HEK293T (cell line): Measurements from ENCODE around the gene SPAG16.

Experiments used
- CTCF ChIA-PET: fragments of 350-600 bp; formaldehyde crosslinking; extraction: SDS; loops from one replicate; lab custom pipeline; 2021; ENCODE audit warnings: antibody characterized with exemption, inconsistent platforms; lab: Yijun Ruan, JAX
- POLR2A ChIA-PET: fragments of 350-600 bp; formaldehyde crosslinking; extraction: SDS; loops from one replicate; lab custom pipeline; 2020; ENCODE audit warnings: antibody characterized with exemption, inconsistent platforms; lab: Yijun Ruan, JAX
- DNase-seq: peaks from one replicate; pipeline ENCODE4 v3.0.0; 2012; ENCODE audit warnings: mixed read lengths; ENCODE audit errors: extremely low spot score
- ARNT ChIP-seq: fragments of 450-650 bp; IDR thresholded peaks from 2 replicates; pipeline ENCODE4 v1.6.1; 2017; ENCODE audit warnings: mild to moderate bottlenecking
- BHLHE40 ChIP-seq: fragments of 450-650 bp; IDR thresholded peaks from 2 replicates; pipeline ENCODE4 v1.6.1; 2016; ENCODE audit warnings: mild to moderate bottlenecking, moderate library complexity, borderline replicate concordance
- CTBP1 ChIP-seq: fragments of 450-650 bp; IDR thresholded peaks from 2 replicates; pipeline ENCODE4 v1.6.1; 2016; ENCODE audit warnings: borderline replicate concordance
- ELF4 ChIP-seq: fragments of 450-650 bp; IDR thresholded peaks from 2 replicates; pipeline ENCODE4 v1.6.1; 2017; ENCODE audit warnings: antibody characterized with exemption
- FOXA1 ChIP-seq: fragments of 450-650 bp; IDR thresholded peaks from 2 replicates; pipeline ENCODE4 v1.6.1; 2016; ENCODE audit warnings: mild to moderate bottlenecking
- FOXK2 ChIP-seq: fragments of 450-650 bp; IDR thresholded peaks from 2 replicates; pipeline ENCODE4 v1.6.1; 2016; ENCODE audit warnings: mild to moderate bottlenecking
- FOXM1 ChIP-seq: fragments of 450-650 bp; IDR thresholded peaks from 2 replicates; pipeline ENCODE4 v1.6.1; 2017; ENCODE audit warnings: mild to moderate bottlenecking, borderline replicate concordance
- HDGF ChIP-seq: fragments of 450-650 bp; IDR thresholded peaks from 2 replicates; pipeline ENCODE4 v1.6.1; 2017; ENCODE audit warnings: antibody characterized with exemption, borderline replicate concordance
- L3MBTL2 ChIP-seq: fragments of 450-650 bp; conservative IDR thresholded peaks from 2 replicates; pipeline ENCODE4 v1.6.1; 2016; ENCODE audit warnings: mild to moderate bottlenecking
- LEF1 ChIP-seq: fragments of 450-650 bp; IDR thresholded peaks from 2 replicates; pipeline ENCODE4 v1.6.1; 2017; ENCODE audit warnings: mild to moderate bottlenecking, borderline replicate concordance
- NFRKB ChIP-seq: fragments of 450-650 bp; IDR thresholded peaks from 2 replicates; pipeline ENCODE4 v1.6.1; 2016; ENCODE audit warnings: mild to moderate bottlenecking, moderate library complexity
- PKNOX1 ChIP-seq: fragments of 450-650 bp; IDR thresholded peaks from 2 replicates; pipeline ENCODE4 v1.6.1; 2016
- SP1 ChIP-seq: fragments of 450-650 bp; IDR thresholded peaks from 2 replicates; pipeline ENCODE4 v1.6.1; 2017
- SUZ12 ChIP-seq: fragments of 450-650 bp; IDR thresholded peaks from 2 replicates; pipeline ENCODE4 v1.6.1; 2016; ENCODE audit warnings: mild to moderate bottlenecking
- TARDBP ChIP-seq: fragments of 450-650 bp; IDR thresholded peaks from 2 replicates; pipeline ENCODE4 v1.6.1; 2016
- ZNF384 ChIP-seq: fragments of 450-650 bp; IDR thresholded peaks from 2 replicates; pipeline ENCODE4 v1.6.1; 2016

Gene SPAG16

GRCh38 chr2:213251618-213252017 lies 32.6 kb upstream of the SPAG16 start:
- TF ChIP-seq ZNF384 (0 out of 2 replicates have a peak, but pooled peaks have one; percentile 13), ELF4 (no peak), SP1 (no peak), PKNOX1 (no peak)
- ChIA-PET CTCF (interaction anchor here (0.7 kb wide), 1 partner anchor 874 kb away, joined by 3 read pairs; no protein-coding TSS in a partner anchor), POLR2A (no interaction called here)
- DNase-seq = peak; percentile 31

GRCh38 chr2:213252206-213252605 lies 32.1 kb upstream of the SPAG16 start:
- POLR2A ChIA-PET = no interaction called here
- no peak for DNase-seq
- CTCF ChIA-PET = no interaction called here
- TF ChIP-seq LEF1 (no peak), PKNOX1 (peak; percentile 2; the same call in 1 of the 2 replicates)

- TF ChIP-seq ZNF384 (no peak), CTBP1 (no peak)
- no peak for DNase-seq
- CTCF ChIA-PET = no interaction called here
- POLR2A ChIA-PET = no interaction called here
These were observed 31.1 kb upstream of the SPAG16 start for GRCh38 chr2:213253162-213253561.

- ChIA-PET CTCF (no interaction called here), POLR2A (no interaction called here)
- DNase-seq = no peak
- no peak for TF ChIP-seq ARNT
- TF ChIP-seq TARDBP = no peak
- TF ChIP-seq BHLHE40 = no peak
- TF ChIP-seq FOXM1 = no peak
- TF ChIP-seq L3MBTL2 = no peak
- TF ChIP-seq LEF1 = no peak
- TF ChIP-seq ELF4 = no peak
- no peak for TF ChIP-seq PKNOX1
- TF ChIP-seq ZNF384 = no peak
- TF ChIP-seq CTBP1 = no peak
These were observed 25.0 kb upstream of the SPAG16 start for GRCh38 chr2:213259266-213259665.

- no peak for TF ChIP-seq L3MBTL2
- no peak for TF ChIP-seq LEF1
- TF ChIP-seq ARNT = no peak
- TF ChIP-seq BHLHE40 = no peak
- no peak for TF ChIP-seq ELF4
- TF ChIP-seq ZNF384 = no peak
- no peak for TF ChIP-seq HDGF
- TF ChIP-seq PKNOX1 = no peak
- TF ChIP-seq CTBP1 = no peak
- TF ChIP-seq FOXK2 = no peak
- TF ChIP-seq FOXA1 = no peak
- no peak for TF ChIP-seq TARDBP
- TF ChIP-seq SP1 = no peak
- no peak for TF ChIP-seq FOXM1
- TF ChIP-seq SUZ12 = no peak
- TF ChIP-seq NFRKB = no peak
- no peak for DNase-seq
- POLR2A ChIA-PET = interaction anchor here (1.0 kb wide), 1 partner anchor 23 kb away, joined by 3 read pairs; the partner anchor contains the start of gene SPAG16
- CTCF ChIA-PET = no interaction called here
These were observed 23.0 kb upstream of the SPAG16 start for GRCh38 chr2:213261237-213261636.

- CTCF ChIA-PET = no interaction called here
- POLR2A ChIA-PET = interaction anchor here (1.0 kb wide), 1 partner anchor 23 kb away, joined by 3 read pairs; the partner anchor contains the start of gene SPAG16
These were observed 22.5 kb upstream of the SPAG16 start for GRCh38 chr2:213261715-213262114.

More at GRCh38 chr2:213261715-213262114, 22.5 kb upstream of the SPAG16 start:
- no peak for DNase-seq
- TF ChIP-seq LEF1 = no peak
- no peak for TF ChIP-seq FOXA1
- no peak for TF ChIP-seq CTBP1
- TF ChIP-seq FOXK2 = no peak
- no peak for TF ChIP-seq L3MBTL2
- no peak for TF ChIP-seq ARNT
- TF ChIP-seq FOXM1 = no peak
- TF ChIP-seq SP1 = no peak
- no peak for TF ChIP-seq TARDBP
- no peak for TF ChIP-seq HDGF
- TF ChIP-seq NFRKB = no peak
- no peak for TF ChIP-seq PKNOX1
- TF ChIP-seq ELF4 = no peak
